NK-92 (cell line): Measurements from ENCODE around the gene IL20RA.

Source experiments
- DNase-seq: peaks from one replicate; lab custom pipeline; 2025; ENCODE audit not compliant: unreplicated experiment; lab: John Stamatoyannopoulos, UW

The IL20RA gene

GRCh38 chr6:137045222-137045789, 541 bp upstream of the IL20RA start:
- no peak for DNase-seq

GRCh38 chr6:137043710-137044365, 927 bp downstream of the IL20RA start:
- no peak for DNase-seq

DNA sequence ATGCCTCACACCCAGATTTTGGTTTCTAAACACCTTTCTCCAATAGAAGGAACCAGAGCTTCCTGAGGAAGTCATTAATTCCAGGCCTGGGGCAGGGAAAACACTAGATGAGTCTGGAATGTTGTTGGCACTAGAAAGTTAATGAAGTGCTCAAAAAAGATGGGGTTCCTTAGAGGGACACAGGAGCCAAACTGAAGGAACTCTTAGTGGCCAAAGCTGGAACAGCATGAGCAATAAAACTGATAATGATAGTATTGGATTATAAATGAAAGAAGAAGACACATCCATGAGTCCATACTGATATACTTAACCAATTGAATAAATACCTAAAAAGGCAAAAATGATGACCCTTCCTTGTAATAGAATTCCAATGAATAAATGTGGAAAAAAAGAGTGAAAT, 4.4 kb downstream of the IL20RA start:
- no peak for DNase-seq

GRCh38 chr6:137039010-137039409, 5.8 kb downstream of the IL20RA start:
- no peak for DNase-seq

DNA sequence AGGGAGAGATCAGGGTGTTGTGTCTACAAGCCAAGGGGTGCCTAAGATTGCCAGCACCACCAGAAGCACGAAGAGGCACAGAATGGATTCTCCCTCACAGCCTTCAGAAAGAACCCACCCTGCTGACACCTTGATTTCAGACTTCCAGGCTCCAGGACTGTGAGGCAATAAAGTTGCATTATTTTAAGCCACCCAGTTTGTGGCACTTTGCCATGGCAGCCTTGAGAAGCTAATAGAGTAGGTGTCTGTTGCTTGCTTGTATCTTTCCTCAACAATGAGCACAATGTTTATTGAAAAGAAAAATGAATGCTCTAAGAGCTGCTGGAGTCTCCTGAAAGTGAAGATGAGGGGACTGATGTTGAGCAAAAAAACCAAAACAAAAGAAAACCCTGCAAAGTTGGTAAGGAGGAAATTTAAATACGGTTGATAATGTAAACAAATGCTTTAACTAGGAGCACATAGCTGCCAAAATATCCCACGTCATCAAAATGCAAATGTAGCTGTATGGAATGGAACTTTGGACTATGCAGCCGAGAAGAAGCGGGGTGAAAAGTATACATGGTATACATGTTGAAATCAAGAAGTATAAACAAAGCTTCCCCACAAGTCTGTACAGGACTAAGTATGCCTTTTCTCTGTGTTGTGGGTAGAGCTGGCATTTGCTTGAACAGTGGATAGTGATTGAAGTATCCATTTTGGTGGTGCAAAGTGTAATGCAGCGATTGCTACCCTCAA, 8.0 kb downstream of the IL20RA start:
- DNase-seq: no peak

- DNase-seq: no peak
These were observed 10.9 kb downstream of the IL20RA start for GRCh38 chr6:137033828-137034227.

GRCh38 chr6:137031122-137031521, 13.6 kb downstream of the IL20RA start:
- DNase-seq: no peak

- no peak for DNase-seq
These were observed 15.9 kb downstream of the IL20RA start for GRCh38 chr6:137028912-137029311.

DNA sequence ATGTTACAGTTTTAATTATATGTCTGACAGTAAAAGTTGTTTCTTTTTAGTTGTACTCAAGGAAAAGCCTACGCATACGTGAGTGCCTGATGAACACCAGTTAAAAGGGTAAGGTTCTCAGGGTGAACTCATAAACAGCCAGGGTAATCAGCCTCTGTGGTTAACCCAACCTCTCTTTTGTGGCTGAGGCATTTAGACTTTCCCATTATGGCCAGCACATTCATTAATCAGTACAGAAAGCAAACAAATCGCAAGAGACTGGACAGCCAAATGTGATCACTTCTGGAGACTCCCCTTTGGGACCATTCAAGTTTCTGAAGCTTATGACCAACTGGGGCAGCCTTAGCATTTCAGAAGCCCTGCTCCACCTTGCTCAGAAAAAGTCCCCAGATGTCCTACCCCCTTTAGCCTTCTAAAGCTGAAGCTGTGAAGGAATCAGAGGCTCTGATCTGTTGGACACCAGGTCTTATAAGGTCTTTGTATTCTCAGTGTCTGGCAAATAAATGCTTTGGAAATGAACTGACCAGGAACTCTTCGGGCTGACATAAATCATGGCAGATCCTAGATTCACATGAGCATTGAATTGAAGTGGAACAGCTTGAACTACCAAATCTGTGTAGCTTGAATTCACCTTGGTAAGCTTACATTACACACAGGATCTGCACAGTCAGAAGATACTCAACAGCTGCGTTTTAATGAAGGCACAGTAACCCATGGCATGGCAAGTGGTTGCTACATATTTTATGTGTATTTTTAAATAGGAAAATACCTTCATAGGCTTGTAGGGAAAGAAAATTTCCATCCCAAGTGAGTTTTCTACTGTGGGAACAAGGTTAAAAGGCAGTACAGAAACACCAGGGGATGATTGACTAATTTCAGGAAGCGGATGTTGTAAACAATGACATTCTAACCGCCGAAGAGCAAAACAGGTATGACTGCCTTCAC, 18.7 kb downstream of the IL20RA start:
- DNase-seq: no peak

- DNase-seq: no peak
These were observed 20.4 kb downstream of the IL20RA start for GRCh38 chr6:137024237-137024990.

GRCh38 chr6:137020776-137021175, 24.0 kb downstream of the IL20RA start:
- DNase-seq: no peak

DNA sequence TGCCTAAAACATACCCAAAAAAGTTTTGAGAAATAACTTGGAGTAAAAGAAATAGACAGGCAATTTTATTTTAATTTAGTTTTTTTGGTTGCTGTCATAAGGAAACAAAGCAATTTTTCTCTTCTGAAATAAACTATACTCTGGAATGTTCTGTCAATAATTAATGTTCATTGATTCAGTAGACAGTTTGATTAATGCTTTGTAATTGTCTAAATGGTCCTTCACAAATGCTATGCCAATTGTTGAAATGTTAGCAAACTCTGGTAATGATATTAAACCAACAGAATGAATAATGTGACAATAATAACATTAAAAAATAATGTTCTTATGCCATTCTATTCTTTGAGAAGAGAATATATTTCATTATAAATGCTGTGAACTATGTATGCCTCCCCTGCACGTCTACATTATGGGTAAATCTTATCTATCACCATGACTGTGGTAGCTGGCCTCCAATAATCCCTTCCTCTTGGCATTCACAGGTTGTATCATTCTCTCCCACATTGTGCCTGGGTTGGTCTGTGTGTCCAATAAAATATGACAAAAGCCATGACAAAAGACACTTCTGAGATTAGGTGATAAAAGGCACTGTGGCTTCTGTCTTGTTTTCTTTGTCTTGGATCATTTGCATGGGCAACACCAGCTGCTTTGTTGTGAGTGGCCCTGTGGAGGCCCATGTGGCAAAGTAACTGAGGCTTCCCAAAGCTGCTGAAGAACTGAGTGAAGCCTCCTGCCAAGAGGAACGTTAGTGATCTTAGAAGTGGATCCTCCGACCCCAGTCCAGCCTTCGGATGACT, 25.1 kb downstream of the IL20RA start:
- DNase-seq: no peak

- DNase-seq: no peak
These were observed 27.7 kb downstream of the IL20RA start for GRCh38 chr6:137017081-137017480.

DNA sequence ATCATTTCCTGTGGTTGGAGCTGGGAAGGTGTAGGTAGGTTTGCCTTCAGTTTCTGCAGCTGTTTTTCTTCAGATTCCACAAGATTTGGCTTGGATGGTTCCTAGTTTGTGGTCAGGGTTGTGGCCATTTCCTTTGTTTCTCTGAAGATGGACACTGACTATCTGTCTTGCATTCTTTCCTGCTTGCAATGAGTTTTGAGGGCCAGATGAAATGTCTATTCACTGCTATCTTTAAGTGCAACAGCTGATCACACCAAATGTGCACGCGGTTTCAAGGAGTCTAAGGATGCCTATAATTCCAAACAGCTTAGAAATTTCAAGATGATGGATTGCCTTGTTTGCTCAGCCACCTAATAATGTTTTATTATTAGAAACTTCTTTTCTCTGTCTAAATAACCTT, 28.4 kb downstream of the IL20RA start:
- no peak for DNase-seq

GRCh38 chr6:137015943-137016342, 28.8 kb downstream of the IL20RA start:
- no peak for DNase-seq

GRCh38 chr6:137013738-137014602, 30.8 kb downstream of the IL20RA start:
- no peak for DNase-seq

DNA sequence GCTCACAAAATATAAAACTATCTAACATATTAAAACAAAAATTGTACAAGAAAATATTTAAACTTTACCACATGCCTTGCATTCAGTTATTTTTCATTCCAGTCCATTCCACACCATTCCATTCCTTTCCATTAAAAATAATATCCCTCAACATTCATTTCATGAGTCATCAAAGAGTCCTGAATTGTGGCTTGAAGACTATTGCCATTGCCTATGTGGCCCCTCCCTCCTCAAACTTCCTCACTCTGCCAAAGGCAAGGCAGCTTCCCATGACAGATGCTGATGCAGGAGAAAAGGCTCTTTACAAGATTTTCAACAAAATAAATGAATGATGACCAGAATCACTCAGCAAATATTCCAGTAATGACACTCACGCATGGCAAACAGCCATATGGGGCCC, 31.7 kb downstream of the IL20RA start:
- no peak for DNase-seq

GRCh38 chr6:137011406-137011805, 33.4 kb downstream of the IL20RA start:
- DNase-seq: no peak
